Caco-2 (cell line): ENCODE results near the gene ACTG1. TPM values are rescaled to one million over a fixed set of nuclear protein-coding genes. Genes with fewer than 3 reads are reported as not detected.
A peak's percentile ranks its signal among the peaks of the same experiment; 100 is the strongest.

Experiments
- Bru-seq: library from RNA; stranded (reverse); fragments of 400-500 nt; gene quantifications from one replicate; lab custom pipeline; 2021; lab: Mats Ljungman, UMichigan
- BruChase-seq, 2 experiments: library from RNA; stranded (reverse); fragments of 400-500 nt; gene quantifications; one replicate each; lab custom pipeline; 2021; lab: Mats Ljungman, UMichigan
- BruUV-seq: library from RNA; stranded (reverse); fragments of 400-500 nt; replicated peaks from 2 replicates; lab custom pipeline; 2021; lab: Mats Ljungman, UMichigan
- CTCF ChIA-PET: fragments of 300-600 bp; sonication (Branson Sonifier 250); formaldehyde crosslinking; loops from one replicate; lab custom pipeline; 2022; ENCODE audit warnings: antibody characterized with exemption; lab: Charles Lee
- POLR2A ChIA-PET: fragments of 300-600 bp; sonication (Branson Sonifier 250); formaldehyde crosslinking; loops from one replicate; lab custom pipeline; 2022; ENCODE audit warnings: antibody characterized with exemption; lab: Charles Lee
- DNase-seq, 2 experiments: peaks; one replicate each; pipeline versions ENCODE4 v3.0.0 to v3.0.0-alpha.2; 2020 to 2022
- H3K27me3 ChIP-seq: replicated peaks from 2 replicates; pipeline ENCODE4 v1.6.0; 2011; ENCODE audit warnings: low read length; ENCODE audit not compliant: control insufficient read depth, insufficient read depth
- H3K36me3 ChIP-seq: 2 replicates; pipeline ENCODE4 v1.5.1; 2011; ENCODE audit warnings: low read length; ENCODE audit not compliant: control insufficient read depth, insufficient read depth
- H3K4me1 ChIP-seq: fragments of 250-450 bp; sonication (Bioruptor Pico); 2 replicates; pipeline ENCODE4 v1.5.1; 2020; ENCODE audit warnings: mild to moderate bottlenecking
- H3K4me3 ChIP-seq: 2 replicates; pipeline ENCODE4 v1.5.1; 2011; ENCODE audit warnings: low read depth, mild to moderate bottlenecking, control low read depth, low read length
- H3K9me3 ChIP-seq: fragments of 250-450 bp; sonication (Bioruptor Pico); 2 replicates; pipeline ENCODE4 v1.5.1; 2020; ENCODE audit warnings: mild to moderate bottlenecking, moderate library complexity
- H3K27ac Mint-ChIP-seq: one replicate; pipeline ENCODE4 v1.8.0; 2022; ENCODE audit warnings: mixed read lengths; ENCODE audit not compliant: unreplicated experiment
- H3K27me3 Mint-ChIP-seq: one replicate; pipeline ENCODE4 v1.8.0; 2022; ENCODE audit warnings: mixed read lengths; ENCODE audit not compliant: insufficient read depth, unreplicated experiment
- H3K36me3 Mint-ChIP-seq: one replicate; pipeline ENCODE4 v1.8.0; 2022; ENCODE audit warnings: mild to moderate bottlenecking, mixed read lengths; ENCODE audit not compliant: insufficient read depth, unreplicated experiment
- H3K4me1 Mint-ChIP-seq: one replicate; pipeline ENCODE4 v1.8.0; 2022; ENCODE audit warnings: low read depth, mixed read lengths; ENCODE audit not compliant: unreplicated experiment
- H3K4me3 Mint-ChIP-seq: one replicate; pipeline ENCODE4 v1.8.0; 2022; ENCODE audit warnings: mild to moderate bottlenecking, moderate library complexity, mixed read lengths; ENCODE audit not compliant: unreplicated experiment
- H3K9me3 Mint-ChIP-seq: one replicate; pipeline ENCODE4 v1.8.0; 2022; ENCODE audit warnings: mixed read lengths; ENCODE audit not compliant: unreplicated experiment
- intact Hi-C: fragments of 100-400 bp; cut with micrococcal nuclease; formaldehyde crosslinking; loops from one replicate; pipeline ENCODE4 v1.10.0; 2022; ENCODE audit not compliant: unreplicated experiment
- long read RNA-seq: library from polyadenylated mRNA; stranded (forward); transcript quantifications from one replicate; pipeline ENCODE4 v2.0.0, GENCODE V29; 2022
- total RNA-seq: library from RNA; stranded (reverse); gene quantifications from 2 replicates; pipeline ENCODE4 v1.2.3, GENCODE V29; 2022
- TF ChIP-seq, protein P1 (sequence below), 2 experiments: fragments of 200-600 bp in 1 of 2; IDR thresholded peaks; 1 replicate in 1 of 2; 2 replicates in 1 of 2; pipeline versions ENCODE4 v1.5.1 to v1.8.0; 2011 to 2022; ENCODE audit warnings: antibody characterized with exemption in 1 of 2, control low read depth in 1 of 2, inconsistent platforms in 1 of 2, low read depth in 1 of 2, low read length in 1 of 2, mild to moderate bottlenecking in 1 of 2, moderate library complexity in 1 of 2; ENCODE audit not compliant: insufficient read depth in 1 of 2, severe bottlenecking in 1 of 2, unreplicated experiment in 1 of 2

The ACTG1 gene
- 1,436 and 1,933 TPM in 2 replicates for total RNA-seq
- Bru-seq, nascent RNA = percentile 100 among the genes with signal in this experiment
- BruChase-seq, experiment 1, labeled RNA remaining after a 2-hour chase = percentile 100 among the genes with signal in this experiment
- BruChase-seq, experiment 2, labeled RNA remaining after a 6-hour chase = percentile 100 among the genes with signal in this experiment
- long read RNA-seq, transcript ACTG1-212 (4 exons, 1,698 nt) = minor isoform, 135 of 1,292 reads
- long read RNA-seq, transcript ACTG1-206 (6 exons, 1,919 nt) = major isoform, 930 of 1,292 reads
- long read RNA-seq, transcript ACTG1-210 (5 exons, 2,256 nt) = minor isoform, 30 of 1,292 reads
- long read RNA-seq, transcript ACTG1-207 (3 exons, 1,678 nt) = minor isoform, 62 of 1,292 reads
- long read RNA-seq, partial matches to known transcripts = 41 of 1,292 reads
- long read RNA-seq, other reads (novel, unspliced or antisense) = 72 of 1,292 reads

DNA sequence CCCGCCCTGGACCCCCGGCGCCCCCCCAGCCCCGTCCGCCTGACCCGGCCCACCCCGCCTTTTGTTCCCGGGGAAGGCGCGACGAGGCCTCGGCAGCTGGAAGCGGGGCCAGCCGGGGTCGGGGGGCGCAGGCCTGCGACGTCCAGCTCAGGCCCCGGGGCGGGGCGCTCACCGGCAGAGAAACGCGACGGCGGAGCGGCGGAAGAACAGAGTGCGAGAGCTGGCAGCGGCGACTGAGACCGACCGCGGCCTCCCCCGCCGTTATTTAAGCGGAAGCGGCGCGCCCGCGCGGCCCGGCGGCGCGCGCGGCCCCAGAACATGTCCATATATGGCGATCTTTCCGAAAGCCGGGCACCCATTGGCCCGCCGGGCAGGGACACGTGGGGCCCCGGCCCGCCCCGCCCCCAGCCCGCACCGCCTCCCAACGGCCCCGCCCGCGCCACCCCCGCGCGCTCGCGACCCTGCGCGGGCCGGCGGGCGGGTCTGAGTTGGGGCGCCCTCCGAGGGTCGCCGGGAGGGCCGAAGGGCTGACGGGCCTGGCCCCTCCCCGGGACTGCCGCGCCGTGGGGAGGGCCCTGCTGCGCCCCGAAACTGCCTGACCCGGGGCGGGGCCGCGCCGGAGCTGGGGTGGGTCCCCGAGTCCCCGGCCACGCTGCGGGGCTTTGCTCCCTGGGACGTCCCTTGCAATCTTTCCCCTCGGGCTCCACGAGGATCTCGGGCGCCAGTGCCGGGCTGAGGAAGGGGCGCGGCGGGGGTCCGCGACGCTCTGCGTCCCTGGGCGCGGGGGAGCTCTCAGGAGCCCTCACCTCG lies at the start of gene ACTG1:
Gene ACTG1 (minus strand): TSS at position 238 of the 810 bp plus-strand sequence. CDS start 445 bp downstream, outside the sequence.
- no peaks in the 10 kb centered on the region for H3K9me3 ChIP-seq
- Mint-ChIP-seq H3K27me3 (no peaks in the 10 kb centered on the region), H3K27ac (peak within 1 kb of the TSS; percentile 96), H3K4me1 (peaks cover 32% of the 10 kb centered on the region), H3K36me3 (peaks cover 76% of the 10 kb centered on the region), H3K9me3 (no peaks in the 10 kb centered on the region), H3K4me3 (peak within 1 kb of the TSS; percentile 92)
- peaks cover 18% of the 10 kb centered on the region for H3K36me3 ChIP-seq
- no peaks in the 10 kb centered on the region for H3K27me3 ChIP-seq
- DNase-seq = peak; percentile 93 to 96
- intact Hi-C loops = loop anchor here (10.0 kb wide), 1 partner anchor 118 kb away; the partner anchor contains the start of gene BAHCC1
- POLR2A ChIA-PET = interaction anchor here (0.5 to 2.3 kb wide), 12 partner anchors 11 to 422 kb away, joined by 3 to 10 read pairs (median 4); partner anchors contain the start of genes NDUFAF8, SLC38A10 and TEPSIN
- H3K4me3 ChIP-seq = peak within 1 kb of the TSS; percentile 72
- CTCF ChIA-PET = interaction anchor here (1.3 kb wide), 1 partner anchor 28 kb away, joined by 3 read pairs; no protein-coding TSS in a partner anchor
- TF ChIP-seq, protein P1, sequence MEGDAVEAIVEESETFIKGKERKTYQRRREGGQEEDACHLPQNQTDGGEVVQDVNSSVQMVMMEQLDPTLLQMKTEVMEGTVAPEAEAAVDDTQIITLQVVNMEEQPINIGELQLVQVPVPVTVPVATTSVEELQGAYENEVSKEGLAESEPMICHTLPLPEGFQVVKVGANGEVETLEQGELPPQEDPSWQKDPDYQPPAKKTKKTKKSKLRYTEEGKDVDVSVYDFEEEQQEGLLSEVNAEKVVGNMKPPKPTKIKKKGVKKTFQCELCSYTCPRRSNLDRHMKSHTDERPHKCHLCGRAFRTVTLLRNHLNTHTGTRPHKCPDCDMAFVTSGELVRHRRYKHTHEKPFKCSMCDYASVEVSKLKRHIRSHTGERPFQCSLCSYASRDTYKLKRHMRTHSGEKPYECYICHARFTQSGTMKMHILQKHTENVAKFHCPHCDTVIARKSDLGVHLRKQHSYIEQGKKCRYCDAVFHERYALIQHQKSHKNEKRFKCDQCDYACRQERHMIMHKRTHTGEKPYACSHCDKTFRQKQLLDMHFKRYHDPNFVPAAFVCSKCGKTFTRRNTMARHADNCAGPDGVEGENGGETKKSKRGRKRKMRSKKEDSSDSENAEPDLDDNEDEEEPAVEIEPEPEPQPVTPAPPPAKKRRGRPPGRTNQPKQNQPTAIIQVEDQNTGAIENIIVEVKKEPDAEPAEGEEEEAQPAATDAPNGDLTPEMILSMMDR (IDR thresholded peaks at IDR 0.05; ENCODE audit: insufficient read depth in 1 of 2, low read depth in 1 of 2, low read length in 1 of 2, severe bottlenecking in 1 of 2, unreplicated experiment in 1 of 2) = no peak
- no TSS peak for BruUV-seq
- H3K4me1 ChIP-seq = peaks cover 34% of the 10 kb centered on the region

- intact Hi-C loops = no loop called here
- no peak overlapping the region for H3K27ac Mint-ChIP-seq
- peaks cover 3% of the 10 kb centered on the region for H3K36me3 ChIP-seq
- no peaks in the 10 kb centered on the region for H3K27me3 Mint-ChIP-seq
- ChIA-PET POLR2A (no interaction called here), CTCF (no interaction called here)
- H3K9me3 Mint-ChIP-seq = no peaks in the 10 kb centered on the region
- H3K4me3 Mint-ChIP-seq = no peak overlapping the region
- no peaks in the 10 kb centered on the region for H3K27me3 ChIP-seq
- TF ChIP-seq, protein P1 (IDR thresholded peaks at IDR 0.05; ENCODE audit: insufficient read depth in 1 of 2, low read depth in 1 of 2, low read length in 1 of 2, severe bottlenecking in 1 of 2, unreplicated experiment in 1 of 2) = no peak
- H3K4me1 Mint-ChIP-seq = peaks cover 6% of the 10 kb centered on the region
- peaks cover 8% of the 10 kb centered on the region for H3K4me1 ChIP-seq
- no peaks in the 10 kb centered on the region for H3K9me3 ChIP-seq
- no peak overlapping the region for H3K4me3 ChIP-seq
- no TSS peak for BruUV-seq
- DNase-seq = no peak
- peaks cover 90% of the 10 kb centered on the region for H3K36me3 Mint-ChIP-seq
Measured at GRCh38 chr17:81561494-81561885, 48.9 kb upstream of the ACTG1 start.
